ENCODE results near the gene SCG3. TPM values are rescaled to one million over a fixed set of nuclear protein-coding genes. Genes with fewer than 3 reads are reported as not detected.

SCG3 gene
- total RNA-seq, 1 experiment from 2014 or later, result 22.7 TPM

- Histone ChIP-seq H4K91ac (ENCODE audit: insufficient read length, low read depth, low read length) (no peak overlapping the region), H3K56ac (ENCODE audit: insufficient read length, low read depth, low read length) (no peak overlapping the region)
- WGBS (ENCODE audit: extremely low coverage, insufficient read length, low lambda C conversion rate), result no CpG with 5 or more reads among the region's 2 CpGs
Observed at GRCh38 chr15:51697163-51697562, 15.9 kb downstream of the SCG3 start.

More at GRCh38 chr15:51697163-51697562, 15.9 kb downstream of the SCG3 start:
- Mint-ChIP-seq H3K27ac (no peak overlapping the region), H3K9me3 (no peaks in the 10 kb centered on the region), H3K4me3 (no peak overlapping the region), H3K4me1 (no peaks in the 10 kb centered on the region), H3K27me3 (ENCODE audit: low read depth) (no peaks in the 10 kb centered on the region), H3K36me3 (ENCODE audit: insufficient read depth in 1 of 3, low read depth in 3 of 3) (peaks cover 8 to 20% (median 19%) of the 10 kb centered on the region in 3 experiments; a peak in 5 of 7 replicates)
- Histone ChIP-seq H3K4me1 (ENCODE audit: insufficient read depth, low read length) (no peaks in the 10 kb centered on the region), H3K79me2 (ENCODE audit: insufficient read depth, low read length) (no peaks in the 10 kb centered on the region), H2BK20ac (ENCODE audit: low read depth, low read length, poor library complexity, severe bottlenecking) (no peak overlapping the region), H3K4me2 (ENCODE audit: insufficient read depth, insufficient read length, low read length) (no peak overlapping the region), H2AFZ (ENCODE audit: low read length) (no peak overlapping the region), H4K20me1 (ENCODE audit: control insufficient read depth, insufficient read depth, insufficient read length) (no peaks in the 10 kb centered on the region), H3K27me3 (ENCODE audit: insufficient read depth, low read length) (no peaks in the 10 kb centered on the region), H3K18ac (ENCODE audit: insufficient read length, low read depth, low read length) (no peak overlapping the region), H2BK15ac (ENCODE audit: low read depth, low read length) (no peak overlapping the region), H4K8ac (replicated peaks; ENCODE audit: insufficient read length, low read depth, low read length) (no peak overlapping the region), H2BK12ac (ENCODE audit: insufficient read length, low read depth, low read length) (no peak overlapping the region), H3K4ac (ENCODE audit: low read depth, low read length) (no peak overlapping the region), H3K9me3 (ENCODE audit: control insufficient read depth, low read depth, low read length) (no peaks in the 10 kb centered on the region), H3T11ph (ENCODE audit: low read length) (no peak overlapping the region), H3K23ac (ENCODE audit: insufficient read length, low read depth, low read length) (no peak overlapping the region), H3K79me1 (ENCODE audit: insufficient read depth, low read depth, low read length, poor library complexity, severe bottlenecking) (no peaks in the 10 kb centered on the region), H3K9ac (ENCODE audit: extremely low read depth, insufficient read length, low read length) (no peak overlapping the region), H3K14ac (ENCODE audit: insufficient read depth, low read length) (no peak overlapping the region), H3K27ac (ENCODE audit: insufficient read length, low read depth, low read length) (no peak overlapping the region), H2AK5ac (ENCODE audit: insufficient read length, low read length) (no peak overlapping the region), H2BK5ac (ENCODE audit: insufficient read length, low read length) (no peak overlapping the region), H4K5ac (ENCODE audit: insufficient read length, low read depth, low read length) (no peak overlapping the region), H2BK120ac (ENCODE audit: low read depth, low read length, poor library complexity, severe bottlenecking) (no peak overlapping the region), H3K23me2 (ENCODE audit: insufficient read length, low read depth, low read length, poor library complexity, severe bottlenecking) (no peaks in the 10 kb centered on the region)
- no peak for DNase-seq
- TF ChIP-seq CTCF (conservative IDR thresholded peaks at IDR 0.05), result no peak
